ENCODE measurements around the gene TPCN2.
"Not testable (repeated sequence)": the region's sequence is repeated elsewhere in the genome, so short reads cannot be mapped to it uniquely, and the experiment has no call there.

Gene TPCN2

GRCh38 chr11:69132301-69132670, 83.6 kb downstream of the TPCN2 start:
- no peak for DNase-seq

GRCh38 chr11:69133251-69133650, 84.5 kb downstream of the TPCN2 start:
- no peak for DNase-seq

GRCh38 chr11:69134182-69134581, 85.5 kb downstream of the TPCN2 start:
- DNase-seq, result not testable (repeated sequence)

- no peak for DNase-seq
Observed at GRCh38 chr11:69134957-69135356, 86.2 kb downstream of the TPCN2 start.

GRCh38 chr11:69135420-69136363, 87.0 kb downstream of the TPCN2 start:
- DNase-seq, result no peak

- DNase-seq, result no peak
Observed at GRCh38 chr11:69136471-69136870, 87.7 kb downstream of the TPCN2 start.

- DNase-seq, result no peak
Observed at GRCh38 chr11:69137151-69137844, 88.6 kb downstream of the TPCN2 start.

GRCh38 chr11:69138265-69138664, 89.5 kb downstream of the TPCN2 start:
- no peak for DNase-seq

GRCh38 chr11:69140161-69140560, 91.4 kb downstream of the TPCN2 start:
- not testable (repeated sequence) for DNase-seq

GRCh38 chr11:69140635-69141034, 91.9 kb downstream of the TPCN2 start:
- DNase-seq, result no peak

- DNase-seq, result no peak
Observed at GRCh38 chr11:69141742-69142141, 93.0 kb downstream of the TPCN2 start.

GRCh38 chr11:69142895-69143294, 94.2 kb downstream of the TPCN2 start:
- DNase-seq, result no peak

GRCh38 chr11:69144316-69145049, 95.8 kb downstream of the TPCN2 start:
- no peak for DNase-seq

GRCh38 chr11:69145050-69145380, 96.3 kb downstream of the TPCN2 start:
- DNase-seq, result no peak

- DNase-seq, result no peak
Observed at GRCh38 chr11:69148377-69148762, 99.6 kb downstream of the TPCN2 start.

- no peak for DNase-seq
Observed at GRCh38 chr11:69148806-69149205, 100.1 kb downstream of the TPCN2 start.

- DNase-seq, result not testable (repeated sequence)
Observed at GRCh38 chr11:69149338-69150045, 100.8 kb downstream of the TPCN2 start.

GRCh38 chr11:69150175-69150574, 101.4 kb downstream of the TPCN2 start:
- DNase-seq, result no peak

GRCh38 chr11:69151836-69152235, 103.1 kb downstream of the TPCN2 start:
- no peak for DNase-seq

GRCh38 chr11:69152733-69153421, 104.1 kb downstream of the TPCN2 start:
- no peak for DNase-seq

- no peak for DNase-seq
Observed at GRCh38 chr11:69153661-69154060, 104.9 kb downstream of the TPCN2 start.

GRCh38 chr11:69154211-69154913, 105.6 kb downstream of the TPCN2 start:
- DNase-seq, result no peak

Measured in CD4-positive, alpha-beta T cell treated with Interleukin-10 for 1 hour (primary cell).